SU-DHL-6 (cell line): ENCODE data around the gene SDK2.

Source experiments
- EZH2phosphoT487 ChIP-seq: fragments of 200-600 bp; sonication (generic), shearing (Covaris generic); conservative IDR thresholded peaks from 2 replicates; pipeline ENCODE4 v1.6.1; 2018; ENCODE audit warnings: mild to moderate bottlenecking, antibody characterized with exemption, low read length, moderate library complexity, mixed read lengths
- TF ChIP-seq, protein P1 (sequence below): fragments of 200-600 bp; sonication (generic); IDR thresholded peaks from one replicate; pipeline ENCODE4 v1.5.1; 2017; ENCODE audit warnings: antibody characterized with exemption, mild to moderate bottlenecking, low read length, moderate library complexity; ENCODE audit not compliant: insufficient read depth, poor library complexity, severe bottlenecking

GRCh38 chr17:73317513-73318426, 326.5 kb downstream of the SDK2 start:
- TF ChIP-seq, protein P1, sequence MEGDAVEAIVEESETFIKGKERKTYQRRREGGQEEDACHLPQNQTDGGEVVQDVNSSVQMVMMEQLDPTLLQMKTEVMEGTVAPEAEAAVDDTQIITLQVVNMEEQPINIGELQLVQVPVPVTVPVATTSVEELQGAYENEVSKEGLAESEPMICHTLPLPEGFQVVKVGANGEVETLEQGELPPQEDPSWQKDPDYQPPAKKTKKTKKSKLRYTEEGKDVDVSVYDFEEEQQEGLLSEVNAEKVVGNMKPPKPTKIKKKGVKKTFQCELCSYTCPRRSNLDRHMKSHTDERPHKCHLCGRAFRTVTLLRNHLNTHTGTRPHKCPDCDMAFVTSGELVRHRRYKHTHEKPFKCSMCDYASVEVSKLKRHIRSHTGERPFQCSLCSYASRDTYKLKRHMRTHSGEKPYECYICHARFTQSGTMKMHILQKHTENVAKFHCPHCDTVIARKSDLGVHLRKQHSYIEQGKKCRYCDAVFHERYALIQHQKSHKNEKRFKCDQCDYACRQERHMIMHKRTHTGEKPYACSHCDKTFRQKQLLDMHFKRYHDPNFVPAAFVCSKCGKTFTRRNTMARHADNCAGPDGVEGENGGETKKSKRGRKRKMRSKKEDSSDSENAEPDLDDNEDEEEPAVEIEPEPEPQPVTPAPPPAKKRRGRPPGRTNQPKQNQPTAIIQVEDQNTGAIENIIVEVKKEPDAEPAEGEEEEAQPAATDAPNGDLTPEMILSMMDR: no peak
- TF ChIP-seq EZH2phosphoT487: no peak
